ENCODE data around the gene PDE3A. TPM values are rescaled to one million over a fixed set of nuclear protein-coding genes. Genes with fewer than 3 reads are reported as not detected.
"Not testable (repeated sequence)": the region's sequence is repeated elsewhere in the genome, so short reads cannot be mapped to it uniquely, and the experiment has no call there.

Gene PDE3A
- 100 to 1,000 TPM in 1 of 2 donors, 10 to 100 TPM in 1; 46.9 to 113 TPM for total RNA-seq
- long read RNA-seq, full-length matches to known transcripts = 7 of 48 reads
- long read RNA-seq, partial matches to known transcripts = 25 of 48 reads
- long read RNA-seq, other reads (novel, unspliced or antisense) = 16 of 48 reads

- ATAC-seq = peak; percentile 53
- peak; percentile 72 to 78 for DNase-seq
- intact Hi-C loops (cut with DNase I, micrococcal nuclease) = no loop called here
Measured at GRCh38 chr12:20368114-20368650, at the start of gene PDE3A. PDE3A (plus strand) TSS chr12:20368537; CDS start chr12:20369285, 748 bp downstream.

DNA sequence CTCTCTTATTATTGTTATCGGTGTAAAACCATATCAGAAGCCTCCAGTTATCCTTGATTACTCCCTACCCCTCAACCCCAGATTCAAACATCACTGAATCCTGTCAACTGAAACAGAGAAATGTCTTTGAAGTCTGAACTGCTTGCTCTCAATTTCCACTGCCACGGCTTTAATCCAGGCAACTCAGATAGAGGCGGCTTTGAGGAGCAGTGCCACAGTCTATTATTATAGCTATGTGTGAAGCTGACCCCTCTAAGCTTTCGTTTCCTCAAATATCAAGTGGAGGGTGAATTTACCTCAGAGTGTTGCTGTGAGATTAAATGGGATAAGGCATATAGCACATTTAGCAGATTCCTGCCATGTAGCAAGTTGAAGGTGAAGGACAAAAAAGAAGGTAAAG lies 49.0 kb upstream of the PDE3A start:
- intact Hi-C loops (cut with DNase I, micrococcal nuclease) = no loop called here
- DNase-seq (no peak), ATAC-seq (no peak)

- DNase-seq = no peak
- no peak for ATAC-seq
- intact Hi-C loops (cut with DNase I, micrococcal nuclease) = no loop called here
Measured at GRCh38 chr12:20320552-20320951, 47.8 kb upstream of the PDE3A start.

DNA sequence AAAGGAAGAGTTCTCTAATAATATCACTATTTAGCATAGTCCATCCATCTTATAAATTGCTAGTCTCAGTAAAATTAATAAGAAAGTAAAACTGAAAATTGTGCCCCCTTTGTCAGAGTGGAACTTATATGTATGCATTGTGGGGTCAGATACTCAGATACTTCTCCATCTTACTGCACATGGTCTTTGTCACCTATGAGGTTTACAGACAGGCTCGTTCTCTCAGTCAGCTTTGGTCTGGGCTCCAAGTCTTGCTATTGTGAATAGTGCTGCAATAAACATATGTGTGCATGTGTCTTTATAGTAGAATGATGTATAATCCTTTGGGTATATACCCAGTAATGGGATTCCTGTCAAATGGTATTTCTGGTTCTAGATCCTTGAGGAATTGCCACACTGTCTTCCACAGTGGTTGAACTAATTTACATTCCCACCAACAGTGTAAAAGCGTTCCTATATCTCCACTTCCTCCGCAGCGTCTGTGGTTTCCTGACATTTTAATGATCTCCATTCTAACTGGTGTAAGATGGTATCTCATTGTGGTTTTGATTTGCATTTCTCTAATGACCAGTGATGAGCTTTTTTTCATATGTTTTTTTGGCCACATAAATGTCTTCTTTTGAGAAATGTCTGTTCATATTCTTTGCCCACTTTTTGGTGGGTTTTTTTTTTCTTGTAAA lies 37.4 kb upstream of the PDE3A start:
- ATAC-seq; intact Hi-C loops (cut with DNase I, micrococcal nuclease); DNase-seq: not testable (repeated sequence)

DNA sequence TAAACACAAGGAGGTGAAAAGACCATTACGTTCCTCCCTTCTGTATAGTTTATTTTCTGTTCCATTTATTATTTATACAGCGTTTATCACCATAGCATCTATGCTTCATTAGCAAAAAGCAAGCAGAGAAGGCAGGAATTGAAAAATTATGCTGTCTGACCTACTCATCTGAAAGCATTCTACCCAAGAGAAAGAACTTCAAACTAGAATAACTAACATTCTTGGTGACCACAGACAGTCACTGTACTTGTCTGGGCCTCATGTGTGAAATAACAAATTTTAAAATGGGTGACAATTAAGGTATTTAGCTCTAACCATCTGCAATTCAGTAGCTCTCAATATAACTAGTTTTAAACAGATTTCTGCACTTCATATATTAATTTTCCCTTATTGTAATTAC lies 29.3 kb upstream of the PDE3A start:
- intact Hi-C loops (cut with DNase I, micrococcal nuclease) = no loop called here
- no peak for DNase-seq
- no peak for ATAC-seq

GRCh38 chr12:20342111-20342510 lies 26.2 kb upstream of the PDE3A start:
- ATAC-seq (no peak), DNase-seq (no peak)
- intact Hi-C loops (cut with DNase I, micrococcal nuclease) = no loop called here

DNA sequence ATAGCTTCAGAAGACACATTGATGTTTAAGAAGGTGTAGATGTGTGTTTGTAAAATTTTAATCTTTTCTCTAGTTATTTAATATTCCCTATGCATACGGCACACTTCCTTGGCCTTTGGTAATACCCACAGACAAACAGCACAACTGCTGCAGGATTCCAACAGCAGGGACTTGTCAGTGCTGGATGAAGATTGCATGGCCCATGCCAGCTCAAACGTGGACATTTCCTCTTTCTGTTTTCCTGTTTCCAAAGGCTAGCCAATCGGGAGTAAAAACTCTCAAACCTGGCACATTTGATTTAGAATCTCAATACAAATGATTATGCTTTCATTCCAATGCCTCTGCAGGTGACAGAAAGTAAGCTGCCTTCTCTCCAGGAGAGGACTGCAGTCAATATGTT lies 22.5 kb upstream of the PDE3A start:
- DNase-seq (no peak), ATAC-seq (no peak)
- intact Hi-C loops (cut with DNase I, micrococcal nuclease) = no loop called here

- DNase-seq (no peak), ATAC-seq (no peak)
- intact Hi-C loops (cut with DNase I, micrococcal nuclease) = no loop called here
Measured at GRCh38 chr12:20350026-20350425, 18.3 kb upstream of the PDE3A start.

- ATAC-seq = no peak
- intact Hi-C loops (cut with DNase I, micrococcal nuclease) = no loop called here
- DNase-seq = no peak
Measured at GRCh38 chr12:20350495-20350894, 17.8 kb upstream of the PDE3A start.

GRCh38 chr12:20351406-20351805 lies 16.9 kb upstream of the PDE3A start:
- ATAC-seq (no peak), DNase-seq (no peak)
- intact Hi-C loops (cut with DNase I, micrococcal nuclease) = no loop called here

DNA sequence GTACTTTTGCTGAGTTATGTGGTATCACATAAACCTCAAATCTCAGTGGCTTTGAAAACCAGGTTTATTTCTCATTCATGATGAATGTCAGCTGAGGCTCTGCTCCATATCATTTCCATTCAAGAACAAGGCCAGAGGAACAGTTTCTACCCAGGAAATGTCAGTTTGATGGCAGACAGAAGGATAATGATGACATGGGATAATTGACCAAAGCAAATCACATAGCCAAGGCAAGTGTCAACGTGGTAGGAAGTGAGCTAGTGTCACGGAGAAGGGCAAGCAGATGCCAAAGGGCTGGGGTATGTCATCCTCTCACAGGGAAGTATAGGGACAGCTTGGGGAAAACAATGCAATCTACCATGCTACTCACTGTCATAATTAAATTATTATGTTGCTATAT lies 12.3 kb upstream of the PDE3A start:
- ATAC-seq = no peak
- intact Hi-C loops (cut with DNase I, micrococcal nuclease) = no loop called here
- no peak for DNase-seq

GRCh38 chr12:20360407-20360806 lies 7.9 kb upstream of the PDE3A start:
- DNase-seq = no peak
- intact Hi-C loops (cut with DNase I, micrococcal nuclease) = no loop called here
- ATAC-seq = no peak

DNA sequence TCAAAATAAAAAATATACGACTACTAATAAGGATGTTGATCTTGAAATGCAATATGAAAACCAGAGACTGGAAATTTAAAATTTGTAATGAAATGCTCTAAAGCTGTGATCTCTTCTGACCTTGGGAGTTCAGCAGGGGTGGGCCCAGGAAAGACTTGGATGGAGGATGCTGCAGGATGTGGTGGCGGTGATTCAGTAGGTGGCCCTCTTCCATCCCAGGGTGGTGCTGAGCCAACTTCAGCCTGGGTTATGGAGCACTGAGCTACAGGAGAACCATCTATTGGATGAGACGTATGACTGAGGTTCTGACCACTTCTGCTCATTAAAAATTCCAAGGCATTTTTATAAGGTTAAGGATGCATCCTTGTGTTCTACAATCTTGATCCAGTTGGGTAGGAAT lies 6.9 kb upstream of the PDE3A start:
- ATAC-seq = no peak
- no peak for DNase-seq
- intact Hi-C loops (cut with DNase I, micrococcal nuclease) = no loop called here

GRCh38 chr12:20364501-20364900 lies 3.8 kb upstream of the PDE3A start:
- ATAC-seq = no peak
- intact Hi-C loops (cut with DNase I, micrococcal nuclease) = no loop called here
- DNase-seq = no peak

- intact Hi-C loops (cut with DNase I, micrococcal nuclease) = no loop called here
Measured at GRCh38 chr12:20366776-20367409, 1.4 kb upstream of the PDE3A start.

DNA sequence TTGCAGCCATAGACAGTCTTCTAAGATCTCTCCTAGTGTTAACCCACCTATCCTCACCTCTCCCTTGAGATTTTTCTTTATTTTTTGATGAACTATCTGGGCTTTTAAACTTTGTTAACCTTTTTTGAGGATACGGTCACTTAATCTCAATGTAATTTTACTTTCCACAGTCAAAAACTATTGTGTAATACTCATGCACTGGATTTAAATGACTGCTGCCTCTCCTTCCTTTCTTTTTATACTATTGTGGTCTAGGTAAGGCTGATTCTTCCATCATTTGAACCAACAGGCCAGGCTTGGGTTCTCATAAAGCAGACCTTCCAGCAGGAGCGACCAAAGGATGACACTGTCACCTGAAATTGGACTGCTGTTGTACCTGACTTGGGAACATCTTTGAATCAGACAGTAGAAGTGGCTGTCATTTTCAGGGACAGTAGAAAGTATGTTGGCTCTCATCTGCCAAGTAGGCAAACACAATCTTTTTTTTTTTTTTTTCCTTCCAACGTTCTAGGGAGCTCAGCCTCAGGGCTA lies 689 bp upstream of the PDE3A start:
- intact Hi-C loops (cut with DNase I, micrococcal nuclease) = no loop called here
- no peak for DNase-seq
- no peak for ATAC-seq

More at GRCh38 chr12:20366776-20367409, 1.4 kb upstream of the PDE3A start:
- ATAC-seq = no peak
- no peak for DNase-seq

GRCh38 chr12:20368651-20369304 lies 441 bp downstream of the PDE3A start:
- peak; percentile 24 for ATAC-seq
- intact Hi-C loops (cut with DNase I, micrococcal nuclease) = no loop called here
- peak; percentile 29 to 51 for DNase-seq

GRCh38 chr12:20369305-20370013 lies 1.1 kb downstream of the PDE3A start:
- ATAC-seq (peak; percentile 68), DNase-seq (peak; percentile 82 to 83)
- intact Hi-C loops (cut with DNase I, micrococcal nuclease) = loop anchor here in 1 of 2 donors (10.0 kb wide), 3 partner anchors 155 to 455 kb away; no protein-coding TSS in a partner anchor

DNA sequence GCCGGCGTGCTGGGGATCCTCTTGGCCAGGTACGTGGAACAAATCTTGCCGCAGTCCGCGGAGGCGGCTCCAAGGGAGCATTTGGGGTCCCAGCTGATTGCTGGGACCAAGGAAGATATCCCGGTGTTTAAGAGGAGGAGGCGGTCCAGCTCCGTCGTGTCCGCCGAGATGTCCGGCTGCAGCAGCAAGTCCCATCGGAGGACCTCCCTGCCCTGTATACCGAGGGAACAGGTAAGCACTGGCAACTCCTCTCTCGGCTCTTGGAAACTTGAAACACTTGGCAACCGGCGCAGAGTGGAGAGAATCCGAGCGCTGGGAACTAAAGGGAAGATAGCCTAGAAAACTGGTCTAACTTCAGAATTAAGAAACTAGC lies 1.7 kb downstream of the PDE3A start:
- intact Hi-C loops (cut with DNase I, micrococcal nuclease) = loop anchor here in 1 of 2 donors (10.0 kb wide), 3 partner anchors 155 to 455 kb away; no protein-coding TSS in a partner anchor
- ATAC-seq (peak; percentile 37), DNase-seq (peak; percentile 50 to 51)

Measured in left colon (tissue), 2 donors.